ENCODE measurements around the gene AGAP5. TPM values are rescaled to one million over a fixed set of nuclear protein-coding genes. Genes with fewer than 3 reads are reported as not detected.
A peak's percentile ranks its signal among the peaks of the same experiment; 100 is the strongest.
"Not testable (repeated sequence)": the region's sequence is repeated elsewhere in the genome, so short reads cannot be mapped to it uniquely, and the experiment has no call there.

Gene AGAP5
- total and polyA plus RNA-seq, 2 of the 4 experiments (the other 2 are of a cell fraction), result 1.8 to 4.1 TPM

DNA sequence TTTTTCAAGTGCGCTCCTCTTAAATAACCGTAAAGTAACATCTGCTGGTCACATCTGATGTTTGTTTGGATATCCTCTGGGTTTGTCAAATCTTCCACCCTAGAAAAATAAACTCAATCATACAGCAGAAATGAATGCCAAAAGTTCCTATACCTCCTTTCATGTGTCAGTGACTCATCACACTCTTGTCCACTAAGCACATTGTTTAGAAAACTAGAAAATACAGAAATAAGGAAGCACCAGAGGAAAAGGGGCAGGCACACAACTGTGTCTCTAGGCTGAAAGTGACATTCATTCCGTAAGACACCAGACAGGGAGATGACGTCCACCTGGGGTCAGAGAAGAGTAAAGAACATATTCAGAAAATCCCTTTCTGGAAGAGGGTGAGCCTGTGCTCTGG is 22.7 kb upstream of the AGAP5 start:
- Histone ChIP-seq H3K36me3 (ENCODE audit: control insufficient read depth, insufficient read depth, low read length) (peaks cover 32% of the 10 kb centered on the region), H3K79me1 (ENCODE audit: low read depth in 1 of 2, low read length in 2 of 2) (peaks cover 6 to 20% of the 10 kb centered on the region in 2 experiments), H2BK120ac (ENCODE audit: low read depth, low read length) (peak overlapping the region; percentile 69), H2BK5ac (ENCODE audit: low read depth, low read length, poor library complexity, severe bottlenecking) (peak overlapping the region; percentile 58), H3K27ac (ENCODE audit: insufficient read depth, low read length) (peak overlapping the region; percentile 75; the same call in 1 of the 2 replicates), H3K9me1 (ENCODE audit: insufficient read depth, low read length) (peaks cover 12% of the 10 kb centered on the region), H3K4ac (ENCODE audit: low read depth, low read length) (0 out of 2 replicates have a peak overlapping the region, but pooled peaks have one; percentile 46), H2AK5ac (ENCODE audit: low read depth, low read length) (peak overlapping the region; percentile 92; the same call in 1 of the 2 replicates), H4K20me1 (ENCODE audit: insufficient read depth, low read length) (peaks cover 10% of the 10 kb centered on the region)
- POLR2A ChIA-PET (ENCODE audit: unreplicated experiment); intact Hi-C loops (cut with micrococcal nuclease); H3K14ac ChIP-seq (replicated peaks; ENCODE audit: low read depth, low read length); H3K23ac ChIP-seq (ENCODE audit: low read depth, low read length); H2AK9ac ChIP-seq (replicated peaks; ENCODE audit: low read depth, low read length, poor library complexity); H3K27me3 ChIP-seq (ENCODE audit: control insufficient read depth, insufficient read depth, low read length); in situ Hi-C loops (cut with MboI; ENCODE audit: low sequenced_read_pairs); H3K4me3 ChIP-seq (ENCODE audit: insufficient read depth, low read depth, low read length); H4K5ac ChIP-seq (ENCODE audit: low read depth, low read length); H3K56ac ChIP-seq (ENCODE audit: extremely low read depth, insufficient read depth, low read length); H3K9me3 ChIP-seq (ENCODE audit: control insufficient read depth, insufficient read depth, low read length); H3K9ac ChIP-seq (ENCODE audit: low read depth, low read length); H4K91ac ChIP-seq (ENCODE audit: insufficient read depth, low read depth, low read length); H3K4me2 ChIP-seq (ENCODE audit: low read depth, low read length); dilution Hi-C loops (cut with HindIII; ENCODE audit: low sequenced_read_pairs, unreplicated experiment); H2AFZ ChIP-seq (replicated peaks; ENCODE audit: low read length, poor library complexity); H2BK15ac ChIP-seq (ENCODE audit: low read depth, low read length); H2BK20ac ChIP-seq (ENCODE audit: low read depth, low read length); H3K4me1 ChIP-seq (ENCODE audit: control insufficient read depth, insufficient read depth, low read length); CTCF ChIA-PET; H3K18ac ChIP-seq (ENCODE audit: low read depth, low read length); H4K8ac ChIP-seq (ENCODE audit: low read depth in 2 of 2, low read length in 2 of 2); BruUV-seq (replicated peaks): not testable (repeated sequence)
- TF ChIP-seq FOS (IDR thresholded peaks at IDR 0.05; ENCODE audit: low read depth, low read length), result peak; percentile 55
- TF ChIP-seq MAFK (IDR thresholded peaks at IDR 0.05; ENCODE audit: low read depth, low read length), result peak; percentile 55
- WGBS, 2 experiments (ENCODE audit: extremely low coverage in 2 of 2, insufficient read length in 1 of 2), result 71% methylated on average over 1 of the region's 4 CpGs; no CpG with 5 or more reads in 1 of the 2 experiments
- DNase-seq (peak; percentile 84), ATAC-seq (ENCODE audit: low read depth) (peak; percentile 84)
